GF-D8 (cell line): ENCODE data around the gene FNTB.

Experiments
- DNase-seq: peaks from one replicate; lab custom pipeline; 2025; lab: John Stamatoyannopoulos, UW

FNTB gene

GRCh38 chr14:64979336-64980074 lies 7.2 kb upstream of the FNTB start:
- no peak for DNase-seq

DNA sequence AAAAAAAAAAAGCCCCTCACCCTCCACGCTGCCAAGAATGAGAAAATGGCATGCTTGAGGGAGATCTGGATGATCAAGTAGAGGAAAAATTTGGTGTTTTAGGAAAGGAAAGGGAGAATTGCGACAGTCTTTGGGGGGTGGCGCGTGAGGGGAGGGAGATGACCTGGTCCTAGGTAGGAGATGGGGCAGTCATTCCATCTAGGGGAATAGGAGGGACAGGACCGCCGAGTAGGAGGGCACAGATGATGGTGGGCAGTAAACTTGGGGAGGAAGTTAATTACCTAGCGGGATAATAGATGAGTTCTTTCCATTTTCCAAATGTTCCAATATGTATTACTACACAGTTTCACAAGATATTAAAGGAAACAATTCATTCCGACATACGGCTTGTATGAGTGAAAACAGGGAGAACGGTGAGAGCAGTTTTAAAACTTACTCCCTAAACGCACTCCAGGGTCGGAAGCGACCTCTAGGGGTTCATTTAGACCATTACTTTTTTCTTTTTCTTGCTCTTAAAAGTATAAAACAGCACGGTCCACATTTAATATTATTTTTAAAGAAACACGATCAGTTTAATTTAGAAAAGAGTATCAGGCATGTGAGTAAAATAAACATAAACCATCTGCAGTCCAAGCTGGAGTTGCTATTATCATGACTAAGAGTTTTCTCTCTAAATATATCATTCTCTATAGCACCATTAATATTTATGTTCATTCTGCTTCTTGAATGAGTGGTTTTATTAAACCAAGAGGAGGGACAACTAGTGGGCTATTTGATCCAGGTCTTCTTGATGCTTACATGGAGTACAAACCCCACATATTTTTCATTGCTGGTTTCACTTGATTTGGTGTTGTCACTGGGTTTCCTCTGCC lies 3.0 kb upstream of the FNTB start:
- DNase-seq: no peak

- DNase-seq: no peak
Observed at GRCh38 chr14:64987438-64987767, 708 bp downstream of the FNTB start.

GRCh38 chr14:64990296-64990695 lies 3.6 kb downstream of the FNTB start:
- no peak for DNase-seq

DNA sequence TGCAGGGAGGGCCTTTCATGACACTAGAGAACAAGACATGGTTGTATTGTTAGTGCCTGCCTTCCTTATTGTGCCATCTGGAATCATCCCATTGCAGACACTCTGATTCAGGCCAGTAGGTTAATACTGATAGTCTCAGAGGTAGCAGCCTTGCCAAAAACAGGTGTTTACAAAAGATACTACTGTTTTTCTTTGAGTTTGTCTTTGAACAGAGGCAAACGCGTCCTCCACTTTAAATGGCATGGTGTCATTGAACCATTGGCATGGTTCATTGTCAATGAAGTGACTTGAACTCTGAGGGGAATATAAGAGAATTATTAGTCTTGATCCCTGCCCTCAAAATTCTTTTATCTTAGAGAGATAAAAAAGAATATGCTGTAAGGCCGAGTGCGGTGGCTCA lies 4.2 kb downstream of the FNTB start:
- DNase-seq: no peak

- no peak for DNase-seq
Observed at GRCh38 chr14:64992328-64992885, 5.7 kb downstream of the FNTB start.

DNA sequence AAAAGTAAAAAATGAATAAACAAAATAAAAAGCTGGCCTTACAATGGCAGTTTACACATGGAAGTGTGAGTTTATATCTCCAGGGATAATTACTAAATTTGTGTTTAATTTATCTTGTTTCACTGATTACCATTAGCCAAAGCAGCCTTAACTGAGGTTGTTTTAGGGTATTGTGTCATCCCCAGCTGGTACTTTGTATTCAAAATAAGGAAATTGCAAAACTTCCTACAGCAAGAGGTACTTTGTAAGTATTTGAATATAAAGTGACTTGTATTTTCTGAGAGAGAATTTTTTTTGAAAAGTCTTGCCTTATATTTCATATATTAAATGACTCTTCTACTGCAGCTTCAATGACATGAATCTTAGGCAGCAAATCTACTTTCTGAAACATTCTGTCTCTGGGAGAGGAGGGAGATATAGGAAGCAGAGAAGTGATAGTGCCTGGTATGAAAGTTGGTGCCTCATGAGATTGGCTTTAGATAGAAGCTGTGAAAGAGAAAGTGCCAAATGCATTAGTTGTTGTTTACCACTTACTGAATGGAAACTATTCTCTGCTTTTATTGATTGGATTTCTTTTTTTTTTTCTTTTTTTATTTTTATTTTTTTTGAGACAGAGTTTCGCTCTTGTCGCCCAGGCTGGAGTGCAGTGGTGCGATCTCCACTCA lies 6.7 kb downstream of the FNTB start:
- DNase-seq: peak; percentile 56

DNA sequence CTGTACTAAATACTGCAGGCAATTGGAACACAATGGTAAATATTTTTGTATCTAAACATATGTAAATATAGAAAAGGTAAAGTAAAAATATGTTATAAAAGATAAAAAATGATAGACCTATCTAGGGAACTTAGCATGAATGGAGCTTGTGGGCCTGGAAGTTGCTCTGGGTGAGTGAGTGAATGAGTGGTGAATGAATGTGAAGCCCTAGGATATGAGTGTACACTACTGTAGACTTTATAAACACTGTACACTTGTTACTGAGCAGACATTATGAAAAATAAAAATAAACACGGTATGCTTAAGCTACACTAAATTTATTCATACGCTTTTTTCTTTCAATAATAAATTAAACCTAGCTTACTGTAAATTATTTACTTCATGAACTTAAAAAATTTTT lies 7.8 kb downstream of the FNTB start:
- DNase-seq: no peak

DNA sequence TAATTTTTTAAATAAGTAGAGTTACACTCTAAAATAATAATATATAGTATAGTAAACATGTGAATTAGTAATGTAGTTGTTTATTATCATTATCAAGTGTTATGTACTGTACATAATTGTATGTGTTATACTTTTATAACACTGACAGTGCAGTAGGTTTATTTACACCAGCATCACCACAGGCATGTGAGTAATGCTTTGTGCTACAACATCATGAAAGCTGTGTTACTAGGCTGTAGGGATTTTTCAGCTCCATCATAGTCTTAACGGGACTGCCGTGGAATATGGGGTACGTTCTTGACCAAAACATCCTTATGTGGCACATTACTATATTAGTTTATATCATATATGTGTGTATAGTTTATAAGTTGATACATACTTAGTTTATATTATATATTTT lies 8.6 kb downstream of the FNTB start:
- DNase-seq: no peak

DNA sequence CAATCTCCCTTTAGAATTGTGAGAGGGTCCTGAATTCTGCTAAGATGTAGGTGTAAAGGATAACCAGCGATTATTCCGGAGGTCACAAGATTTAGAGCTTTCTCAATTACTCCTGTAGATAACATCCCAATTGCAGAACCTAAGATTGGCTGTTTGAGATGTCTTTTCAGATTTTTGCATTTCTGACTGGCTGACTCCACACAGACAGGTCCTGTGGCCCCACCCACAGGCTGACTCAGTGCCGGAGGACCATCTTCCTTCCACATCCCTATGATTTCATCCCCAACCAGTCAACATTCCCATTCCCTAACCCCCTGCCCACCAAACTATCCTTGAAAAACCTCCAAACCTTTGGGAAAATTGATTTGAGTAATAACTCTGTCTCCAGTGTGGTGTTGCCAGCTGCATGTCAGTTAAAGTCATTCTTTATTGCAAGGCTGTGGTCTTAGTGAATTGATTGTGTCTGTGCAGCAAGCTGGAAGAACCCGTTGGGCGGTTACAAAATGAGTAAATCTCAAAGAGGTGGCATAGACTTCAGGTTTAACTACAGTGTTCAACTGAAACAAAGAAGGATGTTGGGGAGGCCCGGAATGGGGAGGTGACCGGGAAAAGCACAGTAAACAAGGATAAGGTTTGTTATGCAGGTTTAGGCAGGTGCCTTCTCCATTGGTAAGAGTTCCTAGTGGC lies 10.6 kb downstream of the FNTB start:
- DNase-seq: no peak

GRCh38 chr14:64998455-64998931 lies 11.8 kb downstream of the FNTB start:
- DNase-seq: no peak

DNA sequence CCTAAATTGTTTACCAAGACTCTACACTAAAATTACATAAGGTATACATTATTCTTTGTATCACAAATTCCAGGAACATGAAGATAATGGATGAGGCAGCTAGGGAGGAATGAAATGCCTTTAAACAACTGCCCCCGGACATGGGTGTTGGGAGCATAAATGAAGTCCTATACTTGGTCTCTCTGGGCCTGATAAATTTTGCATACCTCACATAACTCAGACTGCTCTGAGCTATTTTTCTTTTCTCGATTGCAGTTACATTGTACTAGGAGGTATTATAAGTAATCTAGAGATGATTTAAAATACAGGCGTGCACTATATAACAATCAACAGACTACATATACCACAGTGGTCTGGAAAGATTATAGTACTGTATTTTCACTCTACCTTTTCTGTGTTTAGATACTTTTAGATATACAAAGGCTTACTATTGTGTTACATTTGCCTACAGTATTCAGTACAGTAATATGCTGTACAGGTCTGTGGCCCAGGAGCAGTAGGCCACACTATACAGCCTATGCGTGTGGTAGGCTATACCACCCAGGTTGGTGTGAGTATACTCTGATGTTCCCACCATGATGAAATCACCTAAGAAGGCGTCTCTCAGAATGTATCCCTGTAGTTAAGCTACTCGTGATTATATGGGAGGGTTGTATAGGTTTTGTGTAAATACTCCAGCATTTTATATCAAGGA lies 14.3 kb downstream of the FNTB start:
- no peak for DNase-seq

- DNase-seq: no peak
Observed at GRCh38 chr14:65001723-65002122, 15.0 kb downstream of the FNTB start.

GRCh38 chr14:65002586-65003210 lies 16.0 kb downstream of the FNTB start:
- DNase-seq: no peak

DNA sequence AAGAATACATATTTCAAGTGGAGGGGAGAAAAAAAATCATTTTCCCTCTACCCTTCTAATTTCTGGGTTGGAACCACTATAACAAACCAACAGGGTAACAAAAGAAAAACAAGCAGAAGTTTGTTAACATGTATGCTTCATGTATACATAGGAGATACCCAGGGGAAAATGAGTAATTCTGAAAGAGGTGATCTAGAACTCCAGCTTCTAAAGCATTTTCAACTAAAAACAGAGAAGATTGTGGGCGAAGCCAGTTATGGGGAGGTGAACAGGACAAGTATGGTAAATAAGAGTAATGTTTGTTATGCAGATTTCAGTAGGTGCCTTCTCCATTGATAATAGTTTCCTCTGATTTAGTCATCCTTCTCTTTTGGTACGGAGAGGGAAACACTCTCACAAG lies 16.7 kb downstream of the FNTB start:
- DNase-seq: no peak

DNA sequence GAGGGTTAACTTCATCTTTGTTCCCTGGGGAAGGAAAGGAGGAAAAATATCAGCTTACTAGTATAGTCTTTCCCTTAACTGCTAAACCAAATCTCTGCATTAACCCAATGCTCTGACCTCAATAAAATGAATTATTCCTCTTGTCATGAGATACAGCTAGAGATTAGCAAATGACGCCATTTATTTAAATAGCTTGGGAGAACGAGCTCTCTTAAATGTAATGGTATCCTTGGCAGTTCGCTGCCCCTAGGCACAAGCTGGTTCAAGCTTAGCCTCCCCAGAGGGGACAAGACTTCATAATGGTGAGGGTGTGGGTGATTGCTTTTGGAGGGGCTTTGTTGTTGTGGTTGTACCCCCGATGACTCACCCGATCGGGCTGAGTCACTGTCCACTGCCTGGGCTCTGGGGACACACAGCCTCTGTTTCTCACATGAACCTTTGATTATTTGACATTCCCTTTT lies 19.6 kb downstream of the FNTB start:
- DNase-seq: no peak

DNA sequence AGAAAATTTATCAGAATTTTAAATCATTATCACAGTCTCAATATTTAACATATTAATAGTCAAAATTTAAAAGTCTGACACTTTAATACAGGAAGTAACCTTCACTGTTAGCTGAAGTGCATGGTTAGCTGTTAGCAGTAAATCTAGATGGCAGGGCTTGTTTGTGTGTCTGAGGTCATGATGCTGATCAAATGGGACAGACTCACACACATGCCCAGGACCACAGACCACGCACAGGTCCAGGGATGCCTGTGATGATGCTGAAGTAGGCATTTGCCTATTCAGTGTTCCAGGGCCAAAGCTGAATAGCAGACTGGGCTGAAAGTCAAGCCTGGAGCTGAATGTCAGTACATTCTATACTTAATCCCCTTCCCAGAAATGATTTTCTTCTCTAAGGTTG lies 20.5 kb downstream of the FNTB start:
- DNase-seq: no peak

GRCh38 chr14:65010211-65010931 lies 23.7 kb downstream of the FNTB start:
- no peak for DNase-seq

GRCh38 chr14:65011538-65011937 lies 24.8 kb downstream of the FNTB start:
- no peak for DNase-seq

GRCh38 chr14:65012353-65012752 lies 25.7 kb downstream of the FNTB start:
- DNase-seq: no peak
